ENCODE measurements around the gene GLRX5. TPM values are rescaled to one million over a fixed set of nuclear protein-coding genes. Genes with fewer than 3 reads are reported as not detected.

Gene GLRX5
- 72.8 to 78.3 TPM (median 76.2 TPM) in 3 replicates for total RNA-seq (2021)
- Bru-seq, nascent RNA = percentile 90 among the genes with signal in this experiment
- long read RNA-seq, experiment 1, transcript GLRX5-201 (2 exons, 1,564 nt) = major isoform, 341 of 351 reads
- long read RNA-seq, experiment 1, partial matches to known transcripts = 0 of 351 reads
- long read RNA-seq, experiment 1, other reads (novel, unspliced or antisense) = 10 of 351 reads
- long read RNA-seq, experiment 2, transcript GLRX5-201 (2 exons, 1,564 nt) = major isoform, 211 of 226 reads
- long read RNA-seq, experiment 2, partial matches to known transcripts = 11 of 226 reads
- long read RNA-seq, experiment 2, other reads (novel, unspliced or antisense) = 4 of 226 reads
- long read RNA-seq, experiment 3, transcript GLRX5-201 (2 exons, 1,564 nt) = major isoform, 5 of 8 reads
- long read RNA-seq, experiment 3, partial matches to known transcripts = 1 of 8 reads
- long read RNA-seq, experiment 3, other reads (novel, unspliced or antisense) = 2 of 8 reads

GRCh38 chr14:95534299-95535225, at the start of gene GLRX5:
GLRX5 (plus strand) TSS chr14:95535050; CDS start chr14:95535090, 40 bp downstream.
- Mint-ChIP-seq H3K36me3 (peaks cover 23% of the 10 kb centered on the region), H3K4me3 (peak within 1 kb of the TSS; percentile 97), H3K9me3 (no peaks in the 10 kb centered on the region), H3K4me1 (peaks cover 45% of the 10 kb centered on the region), H3K27me3 (ENCODE audit: low read depth) (no peaks in the 10 kb centered on the region), H3K27ac (peak within 1 kb of the TSS; percentile 87)
- CTCF ChIA-PET = interaction anchor here (0.7 to 2.5 kb wide), 9 partner anchors 9 to 564 kb away, joined by 3 to 13 read pairs (median 3); no protein-coding TSS in a partner anchor
- POLR2A ChIA-PET = interaction anchor here (0.7 to 1.7 kb wide), 4 partner anchors 9 to 99 kb away, joined by 3 to 4 read pairs (median 4); partner anchors contain the start of gene SYNE3
- ATAC-seq (peak; percentile 95), DNase-seq (ENCODE audit: low spot score) (peak; percentile 97)
- TF ChIP-seq GABPB1 (CRISPR knock-in tag; IDR thresholded peaks at IDR 0.05) (peak; percentile 83), FOXK1 (CRISPR knock-in tag; IDR thresholded peaks at IDR 0.05) (peak; percentile 95), IRF1 (CRISPR knock-in tag; IDR thresholded peaks at IDR 0.05) (no peak), NR2C2 (CRISPR knock-in tag; IDR thresholded peaks at IDR 0.05) (peak; percentile 95), ZNF423 (CRISPR knock-in tag; IDR thresholded peaks at IDR 0.05) (peak; percentile 24; the same call in 1 of the 2 replicates), HMGXB4 (CRISPR knock-in tag; IDR thresholded peaks at IDR 0.05) (0 out of 2 replicates have a peak, but pooled peaks have one; percentile 48), ELF4 (CRISPR knock-in tag; IDR thresholded peaks at IDR 0.05; ENCODE audit: low read depth) (no peak), USF1 (CRISPR knock-in tag; IDR thresholded peaks at IDR 0.05) (0 out of 2 replicates have a peak, but pooled peaks have one; percentile 44), SP1 (CRISPR knock-in tag; conservative IDR thresholded peaks at IDR 0.05) (peak; percentile 67), FOXP4 (CRISPR knock-in tag; IDR thresholded peaks at IDR 0.05) (0 out of 2 replicates have a peak, but pooled peaks have one; percentile 14), ETV6 (CRISPR knock-in tag; IDR thresholded peaks at IDR 0.05) (peak; percentile 74; the same call in 1 of the 2 replicates), MLX (CRISPR knock-in tag; IDR thresholded peaks at IDR 0.05) (no peak), KAT7 (CRISPR knock-in tag; IDR thresholded peaks at IDR 0.05; ENCODE audit: borderline replicate concordance) (0 out of 2 replicates have a peak, but pooled peaks have one; percentile 68), MYBL2 (CRISPR knock-in tag; IDR thresholded peaks at IDR 0.05) (peak; percentile 92), ZNF232 (CRISPR knock-in tag; IDR thresholded peaks at IDR 0.05) (0 out of 2 replicates have a peak, but pooled peaks have one; percentile 32), NFYB (CRISPR knock-in tag; conservative IDR thresholded peaks at IDR 0.05; ENCODE audit: low read depth) (peak; percentile 98), CREM (CRISPR knock-in tag; IDR thresholded peaks at IDR 0.05) (peak; percentile 82; the same call in 1 of the 2 replicates), ZNF317 (CRISPR knock-in tag; IDR thresholded peaks at IDR 0.05; ENCODE audit: borderline replicate concordance, low read depth) (no peak), TEAD1 (CRISPR knock-in tag; IDR thresholded peaks at IDR 0.05) (peak; percentile 15; the same call in 1 of the 2 replicates), ZSCAN18 (CRISPR knock-in tag; IDR thresholded peaks at IDR 0.05) (no peak)
- TF ChIP-seq, protein P1, sequence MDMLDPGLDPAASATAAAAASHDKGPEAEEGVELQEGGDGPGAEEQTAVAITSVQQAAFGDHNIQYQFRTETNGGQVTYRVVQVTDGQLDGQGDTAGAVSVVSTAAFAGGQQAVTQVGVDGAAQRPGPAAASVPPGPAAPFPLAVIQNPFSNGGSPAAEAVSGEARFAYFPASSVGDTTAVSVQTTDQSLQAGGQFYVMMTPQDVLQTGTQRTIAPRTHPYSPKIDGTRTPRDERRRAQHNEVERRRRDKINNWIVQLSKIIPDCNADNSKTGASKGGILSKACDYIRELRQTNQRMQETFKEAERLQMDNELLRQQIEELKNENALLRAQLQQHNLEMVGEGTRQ (CRISPR knock-in tag; IDR thresholded peaks at IDR 0.05) = peak; percentile 68
- TF ChIP-seq, protein P2, sequence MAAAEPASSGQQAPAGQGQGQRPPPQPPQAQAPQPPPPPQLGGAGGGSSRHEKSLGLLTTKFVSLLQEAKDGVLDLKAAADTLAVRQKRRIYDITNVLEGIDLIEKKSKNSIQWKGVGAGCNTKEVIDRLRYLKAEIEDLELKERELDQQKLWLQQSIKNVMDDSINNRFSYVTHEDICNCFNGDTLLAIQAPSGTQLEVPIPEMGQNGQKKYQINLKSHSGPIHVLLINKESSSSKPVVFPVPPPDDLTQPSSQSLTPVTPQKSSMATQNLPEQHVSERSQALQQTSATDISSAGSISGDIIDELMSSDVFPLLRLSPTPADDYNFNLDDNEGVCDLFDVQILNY (CRISPR knock-in tag; IDR thresholded peaks at IDR 0.05) = peak; percentile 74
- TF ChIP-seq, protein P3, sequence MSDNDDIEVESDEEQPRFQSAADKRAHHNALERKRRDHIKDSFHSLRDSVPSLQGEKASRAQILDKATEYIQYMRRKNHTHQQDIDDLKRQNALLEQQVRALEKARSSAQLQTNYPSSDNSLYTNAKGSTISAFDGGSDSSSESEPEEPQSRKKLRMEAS (CRISPR knock-in tag; IDR thresholded peaks at IDR 0.05) = peak; percentile 86

Data from WTC11 (cell line).